K562 (cell line): Measurements from ENCODE around the gene KLK13. TPM values are rescaled to one million over a fixed set of nuclear protein-coding genes. Genes with fewer than 3 reads are reported as not detected.

Experiments used
- ATAC-seq: fragments of 200-7000 bp; cut with Tn5 transposase; 3 replicates; pipeline ENCODE4 v1.9.1; 2020; ENCODE audit warnings: moderate library complexity
- BruUV-seq: library from RNA; stranded (reverse); fragments of 400-500 nt; replicated peaks from 2 replicates; lab custom pipeline; 2021; lab: Mats Ljungman, UMichigan
- CTCF ChIA-PET: fragments of 300-600 bp; formaldehyde crosslinking; extraction: SDS; loops from one replicate; lab custom pipeline; 2021; ENCODE audit warnings: low intra/inter-chr PET ratio; lab: Yijun Ruan, JAX
- POLR2A ChIA-PET: fragments of 300-600, 350-650 bp; sonication (Branson Sonifier 250); formaldehyde crosslinking; extraction: SDS; loops from one replicate; lab custom pipeline; 2021; ENCODE audit warnings: antibody characterized with exemption, inconsistent platforms; lab: Yijun Ruan, JAX
- DNase-seq, 4 experiments: peaks; one replicate each; pipeline versions ENCODE4 v3.0.0 to v3.0.0-alpha.2; 2011 to 2018; ENCODE audit warnings: low spot score in 3 of 4, mixed read lengths in 3 of 4; ENCODE audit errors: extremely low read depth in 1 of 4
- FAIRE-seq: peaks from 2 replicates; lab custom pipeline; 2011; peaks lifted over from hg19 to GRCh38; lab: Jason Lieb, UNC
- H2AFZ ChIP-seq: 2 replicates; pipeline ENCODE4 v1.6.0; 2011; ENCODE audit warnings: low read depth, low read length, control low read depth, inconsistent platforms
- H3K27ac ChIP-seq: fragments of 200-600 bp; 3 replicates; pipeline ENCODE4 v1.8.0; 2011; ENCODE audit warnings: low read depth, mild to moderate bottlenecking, control low read depth, inconsistent platforms, low read length, moderate library complexity, mixed read lengths; ENCODE audit errors: extremely low read depth
- H3K27me3 ChIP-seq, 2 experiments: fragments of 300-600 bp in 1 of 2; 2 replicates in 1 of 2; 3 replicates in 1 of 2; pipeline versions ENCODE4 v1.6.0 to v1.8.0; 2011; ENCODE audit warnings: inconsistent platforms in 2 of 2, low read length in 2 of 2, mild to moderate bottlenecking in 1 of 2, mixed read lengths in 1 of 2, moderate library complexity in 1 of 2; ENCODE audit not compliant: control insufficient read depth in 2 of 2, insufficient read depth in 2 of 2
- H3K36me3 ChIP-seq: fragments of 300-600 bp; 3 replicates; pipeline ENCODE4 v1.8.0; 2011; ENCODE audit warnings: mild to moderate bottlenecking, low read length, inconsistent platforms; ENCODE audit not compliant: control insufficient read depth, insufficient read depth
- H3K4me1 ChIP-seq, 2 experiments: fragments of 200-600 bp in 1 of 2; replicated peaks in 1 of 2; 2 replicates in 1 of 2; 3 replicates in 1 of 2; pipeline versions ENCODE4 v1.5.1 to v1.8.0; 2011; ENCODE audit warnings: inconsistent platforms in 2 of 2, low read length in 2 of 2, mild to moderate bottlenecking in 1 of 2, mixed read lengths in 1 of 2, moderate library complexity in 1 of 2; ENCODE audit not compliant: control insufficient read depth in 2 of 2, insufficient read depth in 2 of 2
- H3K4me2 ChIP-seq: 2 replicates; pipeline ENCODE4 v1.6.1; 2011; ENCODE audit warnings: low read length, control low read depth, inconsistent platforms, mixed read lengths; ENCODE audit not compliant: insufficient read depth
- H3K4me3 ChIP-seq: fragments of 200-600 bp; sonication (generic), shearing (Covaris generic); 2 replicates; pipeline ENCODE4 v1.5.1; 2016; ENCODE audit warnings: control low read depth, inconsistent platforms
- H3K79me2 ChIP-seq: fragments of 200-600 bp; 3 replicates; pipeline ENCODE4 v1.8.0; 2011; ENCODE audit warnings: low read length, inconsistent platforms; ENCODE audit not compliant: control insufficient read depth, insufficient read depth
- H3K9ac ChIP-seq, 2 experiments: 2 replicates each; pipeline versions ENCODE4 v1.6.0 to v1.6.1; 2011; ENCODE audit warnings: low read depth in 2 of 2, low read length in 2 of 2, control low read depth in 1 of 2, inconsistent platforms in 1 of 2, mild to moderate bottlenecking in 1 of 2, mixed read lengths in 1 of 2; ENCODE audit not compliant: insufficient read depth in 1 of 2
- H3K9me1 ChIP-seq: one replicate; pipeline ENCODE4 v1.6.0; 2011; ENCODE audit warnings: inconsistent platforms, mild to moderate bottlenecking, low read length, moderate library complexity; ENCODE audit not compliant: control insufficient read depth, insufficient read depth
- H3K9me3 ChIP-seq: replicated peaks from 2 replicates; pipeline ENCODE4 v1.5.1; 2011; ENCODE audit warnings: low read depth, low read length, inconsistent platforms; ENCODE audit not compliant: control insufficient read depth, insufficient read depth
- H4K20me1 ChIP-seq: replicated peaks from 2 replicates; pipeline ENCODE4 v1.6.1; 2011; ENCODE audit warnings: low read length, inconsistent platforms, mixed read lengths; ENCODE audit not compliant: control insufficient read depth, insufficient read depth
- HDAC6 ChIP-seq: IDR thresholded peaks from 2 replicates; pipeline ENCODE4 v1.6.1; 2012; ENCODE audit warnings: low read depth, mild to moderate bottlenecking, control low read depth, inconsistent platforms, low read length, moderate library complexity
- HDGF ChIP-seq: fragments of 450-650 bp; IDR thresholded peaks from 2 replicates; pipeline ENCODE4 v1.6.1; 2016
- HIVEP1 ChIP-seq: fragments of 250-450 bp; sonication (Bioruptor Pico); IDR thresholded peaks from 2 replicates; pipeline ENCODE4 v1.4.0; 2020; ENCODE audit warnings: mild to moderate bottlenecking
- KAT8 ChIP-seq: fragments of 450-650 bp; IDR thresholded peaks from 2 replicates; pipeline ENCODE4 v1.6.1; 2016; ENCODE audit warnings: low read depth, mild to moderate bottlenecking
- SMARCB1 ChIP-seq: IDR thresholded peaks from 2 replicates; pipeline ENCODE4 v1.6.1; 2011; ENCODE audit warnings: improper control_type of control experiment, low read depth; ENCODE audit not compliant: insufficient read length
- TOE1 ChIP-seq, 2 experiments: fragments of 450-650 bp in 1 of 2; sonication (generic) in 1 of 2; formaldehyde crosslinking in 1 of 2; IDR thresholded peaks; 2 replicates each; pipeline versions ENCODE4 v1.7.1 to v1.8.0; 2016 to 2022; ENCODE audit warnings: borderline replicate concordance in 2 of 2, mild to moderate bottlenecking in 2 of 2, antibody characterized with exemption in 1 of 2, inconsistent platforms in 1 of 2, low read depth in 1 of 2, missing genetic modification reagents in 1 of 2, moderate library complexity in 1 of 2
- XRCC3 ChIP-seq: fragments of 450-650 bp; IDR thresholded peaks from 2 replicates; pipeline ENCODE4 v1.6.1; 2017; ENCODE audit warnings: mild to moderate bottlenecking, moderate library complexity
- WGBS: fragments of 100-300 bp; shearing (Covaris generic); methylation state at CpG from one replicate; pipeline ENCODE4 v1.1.6; 2016; ENCODE audit warnings: low coverage, mixed read lengths; ENCODE audit not compliant: insufficient coverage; ENCODE audit errors: missing lambda C conversion rate; 5-methylcytosine and 5-hydroxymethylcytosine counted together
- in situ Hi-C: fragments of 300-500 bp; cut with MboI; formaldehyde crosslinking; loops from 4 replicates; pipeline ENCODE4 v1.15.0; 2018; ENCODE audit warnings: inconsistent platforms, mixed read lengths
- intact Hi-C: fragments of 100-400 bp; cut with micrococcal nuclease; formaldehyde crosslinking; loops from 2 replicates; pipeline ENCODE4 v1.14.2; 2022
- polyA plus RNA-seq, 8 experiments: library from polyadenylated mRNA; depleted of rRNA in 4 of 8; stranded (reverse) in 5 of 8; unstranded in 3 of 8; fragments of >200 nt; fragmentation: Nextera tagmentation in 2 of 8; fragmentation: Illumina TruSeq in 1 of 8; extraction: Ambion mirVana in 2 of 8; extraction: Trizol in 1 of 8; gene quantifications; 2 replicates each; pipeline versions ENCODE4 v1.2.1 to v1.2.3, GENCODE V29; 2011 to 2014; ENCODE audit warnings: inconsistent platforms in 1 of 8, missing spikeins in 1 of 8
- total RNA-seq, 7 experiments: library from RNA; depleted of rRNA in 6 of 7; stranded (reverse); fragments of >200 nt in 6 of 7; fragmentation: Illumina TruSeq in 2 of 7; extraction: Trizol in 2 of 7; gene quantifications; 2 replicates each; pipeline versions ENCODE4 v1.2.1 to v1.2.3, GENCODE V29; 2011 to 2021; ENCODE audit warnings: low replicate concordance in 1 of 7
- TF ChIP-seq, protein P1 (sequence below): fragments of 450-650 bp; IDR thresholded peaks from 2 replicates; pipeline ENCODE4 v1.6.1; 2016; ENCODE audit warnings: antibody characterized with exemption
- TF ChIP-seq, protein P2 (sequence below): sonication (generic); formaldehyde crosslinking; IDR thresholded peaks from 2 replicates; pipeline ENCODE4 v1.8.0; 2022; ENCODE audit warnings: mild to moderate bottlenecking, missing genetic modification reagents
- TF ChIP-seq, protein P3 (sequence below), 3 experiments: fragments of 200-800 bp in 1 of 3; fragments of 250-450 bp in 1 of 3; fragments of 450-650 bp in 1 of 3; sonication (Bioruptor Pico) in 1 of 3; sonication (Bioruptor generic) in 1 of 3; formaldehyde crosslinking in 1 of 3; IDR thresholded peaks; 2 replicates each; pipeline versions ENCODE4 v1.6.1 to v1.8.0; 2016 to 2022; ENCODE audit warnings: mild to moderate bottlenecking in 2 of 3, missing genetic modification characterization in 2 of 3, missing compliant biosample characterization in 1 of 3, moderate library complexity in 1 of 3
- TF ChIP-seq, protein P4 (sequence below), 3 experiments: fragments of 200-800 bp in 1 of 3; sonication (Bioruptor generic) in 1 of 3; sonication (generic) in 1 of 3; formaldehyde crosslinking in 1 of 3; IDR thresholded peaks; 2 replicates each; pipeline versions ENCODE4 v1.6.1 to v1.8.0; 2016 to 2022; ENCODE audit warnings: mild to moderate bottlenecking in 2 of 3, missing compliant biosample characterization in 2 of 3, missing genetic modification characterization in 2 of 3, missing genetic modification reagents in 1 of 3

Gene KLK13
- total and polyA plus RNA-seq, 9 of the 15 experiments (the other 6 are each of a cell fraction or from before 2014, with no cell fraction given), result 0.72 to 9.0 (median 2.3) TPM

DNA sequence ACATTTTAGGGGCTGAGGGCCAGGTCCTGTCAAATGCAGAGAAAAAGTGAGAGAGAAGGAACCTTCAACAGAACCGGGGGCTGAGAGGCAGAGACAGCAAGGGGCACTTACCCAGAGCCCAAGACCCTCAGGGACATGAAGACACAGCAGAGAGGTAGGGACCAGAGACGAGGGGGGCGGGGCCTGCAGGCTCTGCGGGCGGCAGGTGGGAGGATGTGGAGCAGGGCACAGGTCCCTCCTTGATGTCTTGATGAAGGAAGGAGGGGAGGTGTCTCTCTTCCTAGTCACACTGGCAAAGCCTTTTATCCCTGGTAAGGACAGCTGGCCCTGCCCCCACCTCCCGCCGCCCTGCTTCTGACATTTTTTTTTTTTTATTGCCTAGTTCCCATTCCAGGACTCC is 17.7 kb upstream of the KLK13 start, which contains the start of gene KLK14:
Gene KLK14, minus strand, starts transcription at position 277 of the 400 bp plus-strand sequence. Its CDS starts 273 bp downstream, at position 4.
- no peak within 1 kb of the TSS for H3K27ac ChIP-seq
- ChIA-PET POLR2A (no interaction called here), CTCF (no interaction called here)
- H3K36me3 ChIP-seq, result no peaks in the 10 kb centered on the region
- H3K9me3 ChIP-seq, result no peaks in the 10 kb centered on the region
- no peaks in the 10 kb centered on the region for H3K9me1 ChIP-seq
- intact Hi-C loops, result no loop called here
- in situ Hi-C loops, result no loop called here
- TF ChIP-seq HDGF (no peak), HIVEP1 (CRISPR knock-in tag) (no peak), SMARCB1 (no peak), XRCC3 (no peak), HDAC6 (no peak), KAT8 (no peak), TOE1 (IDR thresholded peaks at IDR 0.05; ENCODE audit: borderline replicate concordance) (no peak), TOE1 (CRISPR knock-in tag; IDR thresholded peaks at IDR 0.05; ENCODE audit: borderline replicate concordance, low read depth) (no peak)
- TF ChIP-seq, protein P1, sequence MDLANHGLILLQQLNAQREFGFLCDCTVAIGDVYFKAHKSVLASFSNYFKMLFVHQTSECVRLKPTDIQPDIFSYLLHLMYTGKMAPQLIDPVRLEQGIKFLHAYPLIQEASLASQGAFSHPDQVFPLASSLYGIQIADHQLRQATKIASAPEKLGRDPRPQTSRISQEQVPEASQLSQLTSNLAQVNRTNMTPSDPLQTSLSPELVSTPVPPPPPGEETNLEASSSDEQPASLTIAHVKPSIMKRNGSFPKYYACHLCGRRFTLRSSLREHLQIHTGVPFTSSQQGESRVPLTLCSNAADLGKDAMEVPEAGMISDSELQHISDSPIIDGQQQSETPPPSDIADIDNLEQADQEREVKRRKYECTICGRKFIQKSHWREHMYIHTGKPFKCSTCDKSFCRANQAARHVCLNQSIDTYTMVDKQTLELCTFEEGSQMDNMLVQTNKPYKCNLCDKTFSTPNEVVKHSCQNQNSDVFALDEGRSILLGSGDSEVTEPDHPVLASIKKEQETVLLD, result no peak
- TF ChIP-seq, protein P2, sequence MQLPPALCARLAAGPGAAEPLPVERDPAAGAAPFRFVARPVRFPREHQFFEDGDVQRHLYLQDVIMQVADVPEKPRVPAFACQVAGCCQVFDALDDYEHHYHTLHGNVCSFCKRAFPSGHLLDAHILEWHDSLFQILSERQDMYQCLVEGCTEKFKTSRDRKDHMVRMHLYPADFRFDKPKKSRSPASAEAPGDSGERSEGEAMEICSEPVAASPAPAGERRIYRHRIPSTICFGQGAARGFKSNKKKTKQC (CRISPR knock-in tag), result no peak
- TF ChIP-seq, protein P3, sequence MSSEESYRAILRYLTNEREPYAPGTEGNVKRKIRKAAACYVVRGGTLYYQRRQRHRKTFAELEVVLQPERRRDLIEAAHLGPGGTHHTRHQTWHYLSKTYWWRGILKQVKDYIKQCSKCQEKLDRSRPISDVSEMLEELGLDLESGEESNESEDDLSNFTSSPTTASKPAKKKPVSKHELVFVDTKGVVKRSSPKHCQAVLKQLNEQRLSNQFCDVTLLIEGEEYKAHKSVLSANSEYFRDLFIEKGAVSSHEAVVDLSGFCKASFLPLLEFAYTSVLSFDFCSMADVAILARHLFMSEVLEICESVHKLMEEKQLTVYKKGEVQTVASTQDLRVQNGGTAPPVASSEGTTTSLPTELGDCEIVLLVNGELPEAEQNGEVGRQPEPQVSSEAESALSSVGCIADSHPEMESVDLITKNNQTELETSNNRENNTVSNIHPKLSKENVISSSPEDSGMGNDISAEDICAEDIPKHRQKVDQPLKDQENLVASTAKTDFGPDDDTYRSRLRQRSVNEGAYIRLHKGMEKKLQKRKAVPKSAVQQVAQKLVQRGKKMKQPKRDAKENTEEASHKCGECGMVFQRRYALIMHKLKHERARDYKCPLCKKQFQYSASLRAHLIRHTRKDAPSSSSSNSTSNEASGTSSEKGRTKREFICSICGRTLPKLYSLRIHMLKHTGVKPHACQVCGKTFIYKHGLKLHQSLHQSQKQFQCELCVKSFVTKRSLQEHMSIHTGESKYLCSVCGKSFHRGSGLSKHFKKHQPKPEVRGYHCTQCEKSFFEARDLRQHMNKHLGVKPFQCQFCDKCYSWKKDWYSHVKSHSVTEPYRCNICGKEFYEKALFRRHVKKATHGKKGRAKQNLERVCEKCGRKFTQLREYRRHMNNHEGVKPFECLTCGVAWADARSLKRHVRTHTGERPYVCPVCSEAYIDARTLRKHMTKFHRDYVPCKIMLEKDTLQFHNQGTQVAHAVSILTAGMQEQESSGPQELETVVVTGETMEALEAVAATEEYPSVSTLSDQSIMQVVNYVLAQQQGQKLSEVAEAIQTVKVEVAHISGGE (CRISPR knock-in tag; IDR thresholded peaks at IDR 0.05), result no peak
- TF ChIP-seq, protein P4, sequence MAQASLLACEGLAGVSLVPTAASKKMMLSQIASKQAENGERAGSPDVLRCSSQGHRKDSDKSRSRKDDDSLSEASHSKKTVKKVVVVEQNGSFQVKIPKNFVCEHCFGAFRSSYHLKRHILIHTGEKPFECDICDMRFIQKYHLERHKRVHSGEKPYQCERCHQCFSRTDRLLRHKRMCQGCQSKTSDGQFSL (CRISPR knock-in tag; IDR thresholded peaks at IDR 0.05), result no peak
- TF ChIP-seq, protein P4 (tag; IDR thresholded peaks at IDR 0.05), result no peak
- BruUV-seq, result no TSS peak
- H3K9ac ChIP-seq, result no peak within 1 kb of the TSS
- WGBS, result 2% methylated on average over 4 of the region's 7 CpGs
- DNase-seq (no peak), FAIRE-seq (no peak), ATAC-seq (no peak)
- no peak within 1 kb of the TSS for H2AFZ ChIP-seq
- H3K4me1 ChIP-seq, result peaks cover 0 to 10% of the 10 kb centered on the region in 2 experiments; a peak in 2 of 5 replicates
- peaks cover 23 to 78% of the 10 kb centered on the region in 2 experiments; a peak in 4 of 5 replicates for H3K27me3 ChIP-seq
- H4K20me1 ChIP-seq, result no peaks in the 10 kb centered on the region; the same call in 1 of the 2 replicates
- no peaks in the 10 kb centered on the region for H3K79me2 ChIP-seq
- no peak within 1 kb of the TSS for H3K4me3 ChIP-seq
- H3K4me2 ChIP-seq, result no peak within 1 kb of the TSS
